ENCODE measurements around the gene NDUFAF2.
"Not testable (repeated sequence)": the region's sequence is repeated elsewhere in the genome, so short reads cannot be mapped to it uniquely, and the experiment has no call there.

The NDUFAF2 gene

GRCh38 chr5:60944904-60945812, at the start of gene NDUFAF2, which contains the start of gene ERCC8:
TSS of gene NDUFAF2 (plus strand) at chr5:60945205. CDS start at chr5:60945256, 51 bp downstream.
TSS of gene ERCC8 (minus strand) at chr5:60945070. CDS start at chr5:60945008, 62 bp downstream.
- DNase-seq (ENCODE audit: low spot score) = peak; percentile 86

GRCh38 chr5:60896991-60897390, 48.0 kb upstream of the NDUFAF2 start:
- no peak for DNase-seq (ENCODE audit: low spot score)

- DNase-seq (ENCODE audit: low spot score) = no peak
These were observed 41.6 kb upstream of the NDUFAF2 start for GRCh38 chr5:60903356-60903755.

GRCh38 chr5:60916646-60917045, 28.4 kb upstream of the NDUFAF2 start:
- DNase-seq (ENCODE audit: low spot score) = no peak

GRCh38 chr5:60918466-60918865, 26.5 kb upstream of the NDUFAF2 start:
- DNase-seq (ENCODE audit: low spot score) = no peak

GRCh38 chr5:60927450-60927849, 17.6 kb upstream of the NDUFAF2 start:
- no peak for DNase-seq (ENCODE audit: low spot score)

GRCh38 chr5:60929024-60929423, 16.0 kb upstream of the NDUFAF2 start:
- peak; percentile 2 for DNase-seq (ENCODE audit: low spot score)

GRCh38 chr5:60943624-60944023, 1.4 kb upstream of the NDUFAF2 start:
- DNase-seq (ENCODE audit: low spot score) = no peak

GRCh38 chr5:60945813-60946187, 795 bp downstream of the NDUFAF2 start:
- no peak for DNase-seq (ENCODE audit: low spot score)

- no peak for DNase-seq (ENCODE audit: low spot score)
These were observed 3.7 kb downstream of the NDUFAF2 start for GRCh38 chr5:60948738-60949137.

GRCh38 chr5:60955239-60955638, 10.2 kb downstream of the NDUFAF2 start:
- no peak for DNase-seq (ENCODE audit: low spot score)

GRCh38 chr5:60958088-60958487, 13.1 kb downstream of the NDUFAF2 start:
- DNase-seq (ENCODE audit: low spot score) = no peak

- no peak for DNase-seq (ENCODE audit: low spot score)
These were observed 13.7 kb downstream of the NDUFAF2 start for GRCh38 chr5:60958712-60959111.

GRCh38 chr5:60959156-60959555, 14.2 kb downstream of the NDUFAF2 start:
- DNase-seq (ENCODE audit: low spot score) = peak; percentile 38

GRCh38 chr5:60960591-60960990, 15.6 kb downstream of the NDUFAF2 start:
- DNase-seq (ENCODE audit: low spot score) = peak; percentile 31

GRCh38 chr5:60961685-60962084, 16.7 kb downstream of the NDUFAF2 start:
- DNase-seq (ENCODE audit: low spot score) = no peak

- no peak for DNase-seq (ENCODE audit: low spot score)
These were observed 27.2 kb downstream of the NDUFAF2 start for GRCh38 chr5:60972231-60972630.

GRCh38 chr5:60977956-60978737, 33.1 kb downstream of the NDUFAF2 start:
- no peak for DNase-seq (ENCODE audit: low spot score)

- no peak for DNase-seq (ENCODE audit: low spot score)
These were observed 34.0 kb downstream of the NDUFAF2 start for GRCh38 chr5:60978968-60979367.

- DNase-seq (ENCODE audit: low spot score) = no peak
These were observed 35.5 kb downstream of the NDUFAF2 start for GRCh38 chr5:60980511-60980910.

- not testable (repeated sequence) for DNase-seq (ENCODE audit: low spot score)
These were observed 37.1 kb downstream of the NDUFAF2 start for GRCh38 chr5:60982127-60982526.

- no peak for DNase-seq (ENCODE audit: low spot score)
These were observed 44.8 kb downstream of the NDUFAF2 start for GRCh38 chr5:60989790-60990189.

- no peak for DNase-seq (ENCODE audit: low spot score)
These were observed 47.9 kb downstream of the NDUFAF2 start for GRCh38 chr5:60992871-60993270.

Measured in NAMALWA (cell line).